ENCODE measurements around the gene COBL. TPM values are rescaled to one million over a fixed set of nuclear protein-coding genes. Genes with fewer than 3 reads are reported as not detected.

Gene COBL
- total RNA-seq, 3 donors from 2014 or later (not counting 1 experiment from before 2014, with no cell fraction given): not detected

DNA sequence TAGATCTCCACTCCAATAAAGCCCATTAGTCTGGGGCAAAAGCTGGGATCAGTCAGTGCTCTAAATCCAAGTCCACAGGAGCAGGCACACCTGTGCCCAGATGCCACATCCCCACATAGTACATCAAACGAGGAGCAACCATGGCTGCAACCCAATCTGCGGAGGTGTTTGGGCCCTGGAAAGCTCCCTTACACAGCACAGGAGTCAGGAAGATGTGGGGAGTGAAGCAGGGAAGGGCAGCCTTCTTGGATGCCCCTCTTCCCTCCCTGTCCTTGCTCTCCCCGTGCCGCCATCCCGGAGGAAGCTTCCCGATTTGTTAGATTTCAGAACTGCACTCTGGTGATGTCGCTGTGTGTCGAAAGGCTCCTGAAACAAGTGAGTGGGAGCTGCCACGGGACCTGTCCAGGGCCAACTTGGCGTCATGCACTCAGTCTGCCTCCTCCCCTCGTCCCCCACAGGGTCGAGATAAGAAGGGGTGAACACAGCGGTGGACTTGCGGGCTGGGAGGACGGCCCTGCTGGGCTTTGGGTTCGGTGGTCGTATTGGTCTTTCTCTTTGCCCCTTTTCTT is 303.3 kb downstream of the COBL start:
- Histone ChIP-seq H3K27ac (ENCODE audit: low read length) (no peak overlapping the region), H3K4me1 (ENCODE audit: control insufficient read depth, insufficient read depth, low read length) (no peaks in the 10 kb centered on the region), H3K36me3 (ENCODE audit: control insufficient read depth, insufficient read depth, low read length) (no peaks in the 10 kb centered on the region), H3K27me3 (ENCODE audit: control insufficient read depth, insufficient read depth, low read length) (no peaks in the 10 kb centered on the region), H3K4me3 (ENCODE audit: low read length) (no peak overlapping the region), H3K9me3 (ENCODE audit: control insufficient read depth, insufficient read depth, low read length) (no peaks in the 10 kb centered on the region)
- Mint-ChIP-seq H3K27ac (no peak overlapping the region), H3K4me3 (no peak overlapping the region), H3K36me3 (no peaks in the 10 kb centered on the region), H3K27me3 (ENCODE audit: low read depth in 2 of 2) (no peaks in the 10 kb centered on the region), H3K4me1 (peaks cover 6 to 8% of the 10 kb centered on the region in 2 donors), H3K9me3 (peaks cover 2 to 4% of the 10 kb centered on the region in 2 donors)
- no peak for TF ChIP-seq CTCF (IDR thresholded peaks at IDR 0.05)
- no peak for ATAC-seq
- 91% methylated on average over 17 of the region's 17 CpGs for WGBS (ENCODE audit: insufficient coverage)
- DNase-seq: no peak
- intact Hi-C loops (cut with micrococcal nuclease): no loop called here

GRCh38 chr7:51012569-51013217 is 303.9 kb downstream of the COBL start:
- WGBS (ENCODE audit: insufficient coverage): 87% methylated on average over 7 of the region's 8 CpGs
- no peaks in the 10 kb centered on the region for H3K36me3 ChIP-seq (ENCODE audit: control insufficient read depth, insufficient read depth, low read length)
- H3K9me3 ChIP-seq (ENCODE audit: control insufficient read depth, insufficient read depth, low read length): no peaks in the 10 kb centered on the region
- Mint-ChIP-seq H3K27me3 (ENCODE audit: low read depth in 2 of 2) (no peaks in the 10 kb centered on the region), H3K4me1 (peaks cover 0 to 4% of the 10 kb centered on the region in 2 donors), H3K9me3 (no peaks in the 10 kb centered on the region), H3K4me3 (no peak overlapping the region), H3K36me3 (no peaks in the 10 kb centered on the region), H3K27ac (no peak overlapping the region)
- H3K4me3 ChIP-seq (ENCODE audit: low read length): no peak overlapping the region
- ATAC-seq: no peak
- no peak for DNase-seq
- no peak for TF ChIP-seq CTCF (IDR thresholded peaks at IDR 0.05)
- no peak overlapping the region for H3K27ac ChIP-seq (ENCODE audit: low read length)
- H3K27me3 ChIP-seq (ENCODE audit: control insufficient read depth, insufficient read depth, low read length): no peaks in the 10 kb centered on the region
- H3K4me1 ChIP-seq (ENCODE audit: control insufficient read depth, insufficient read depth, low read length): no peaks in the 10 kb centered on the region
- intact Hi-C loops (cut with micrococcal nuclease): no loop called here

DNA sequence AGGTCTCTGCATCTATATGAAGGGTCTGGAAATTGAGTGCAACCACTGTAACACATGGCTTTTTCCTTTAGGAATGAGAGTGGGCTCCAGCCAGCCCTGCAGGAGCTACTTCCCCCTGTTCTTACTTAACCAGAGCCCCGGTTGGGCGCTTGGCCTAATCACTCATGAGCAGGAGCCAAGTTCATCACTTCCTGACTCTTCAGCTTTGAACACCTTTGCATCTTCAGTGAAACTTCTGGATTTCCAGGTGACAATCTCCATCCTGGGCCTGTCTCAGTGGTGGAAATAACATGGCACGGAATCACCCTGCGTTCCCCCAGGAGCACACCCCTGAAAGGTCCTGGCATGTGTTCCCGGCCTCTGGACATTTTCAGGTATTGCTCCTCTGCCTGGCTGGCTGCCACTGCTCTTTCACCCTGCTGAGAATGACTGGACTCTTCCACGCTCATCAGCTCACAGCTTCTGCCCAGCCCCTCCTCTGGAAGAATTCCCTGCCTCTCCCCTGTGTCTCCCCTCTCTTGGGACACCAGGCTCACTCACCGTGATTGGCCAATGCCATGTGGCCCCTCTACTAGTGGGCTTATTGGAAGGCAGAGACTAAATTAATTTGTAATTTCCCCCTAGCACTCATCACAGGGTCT is 304.8 kb downstream of the COBL start:
- Mint-ChIP-seq H3K27me3 (ENCODE audit: low read depth in 2 of 2) (no peaks in the 10 kb centered on the region), H3K36me3 (no peaks in the 10 kb centered on the region), H3K9me3 (no peaks in the 10 kb centered on the region), H3K4me1 (no peaks in the 10 kb centered on the region), H3K27ac (no peak overlapping the region), H3K4me3 (no peak overlapping the region)
- intact Hi-C loops (cut with micrococcal nuclease): no loop called here
- Histone ChIP-seq H3K36me3 (ENCODE audit: control insufficient read depth, insufficient read depth, low read length) (no peaks in the 10 kb centered on the region), H3K9me3 (ENCODE audit: control insufficient read depth, insufficient read depth, low read length) (no peaks in the 10 kb centered on the region), H3K4me1 (ENCODE audit: control insufficient read depth, insufficient read depth, low read length) (no peaks in the 10 kb centered on the region), H3K4me3 (ENCODE audit: low read length) (no peak overlapping the region), H3K27ac (ENCODE audit: low read length) (no peak overlapping the region), H3K27me3 (ENCODE audit: control insufficient read depth, insufficient read depth, low read length) (no peaks in the 10 kb centered on the region)
- TF ChIP-seq CTCF (IDR thresholded peaks at IDR 0.05): no peak
- DNase-seq (no peak), ATAC-seq (no peak)
- WGBS (ENCODE audit: insufficient coverage): 82% methylated on average over 6 of the region's 7 CpGs

Data from natural killer cell (primary cell).